GM21717 (cell line): ENCODE data around the gene FAM76A.
"Not testable (repeated sequence)": the region's sequence is repeated elsewhere in the genome, so short reads cannot be mapped to it uniquely, and the experiment has no call there.

ENCODE experiments used
- ATAC-seq: cut with Tn5 transposase; IDR thresholded peaks from one replicate; pipeline ENCODE4 v1.9.1; 2021; ENCODE audit warnings: mild to moderate bottlenecking, moderate library complexity; ENCODE audit not compliant: unreplicated experiment

FAM76A gene

GRCh38 chr1:27774654-27775053, 48.9 kb downstream of the FAM76A start:
- no peak for ATAC-seq

DNA sequence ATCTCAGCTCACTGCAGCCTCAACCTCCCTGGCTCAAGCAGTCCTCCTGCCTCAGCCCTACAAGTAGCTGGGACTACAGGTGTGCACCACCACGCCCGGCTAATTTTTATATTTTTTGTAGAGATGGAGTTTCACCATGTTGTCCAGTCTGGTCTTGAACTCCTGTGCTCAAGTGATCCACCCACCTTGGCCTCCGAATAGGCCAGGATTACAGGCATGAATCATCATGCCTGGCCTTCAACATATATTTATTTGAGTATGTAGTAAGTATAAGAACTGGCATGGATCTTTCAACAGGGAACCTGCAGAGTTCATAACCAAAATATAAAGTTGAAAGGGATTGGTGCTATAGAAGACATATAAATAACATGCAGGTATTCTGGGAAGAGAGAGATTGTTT, 49.6 kb downstream of the FAM76A start:
- ATAC-seq, result not testable (repeated sequence)

GRCh38 chr1:27776276-27776675, 50.5 kb downstream of the FAM76A start:
- not testable (repeated sequence) for ATAC-seq

- ATAC-seq, result no peak
Observed at GRCh38 chr1:27778056-27778455, 52.3 kb downstream of the FAM76A start.

GRCh38 chr1:27779122-27779521, 53.4 kb downstream of the FAM76A start:
- ATAC-seq, result no peak

DNA sequence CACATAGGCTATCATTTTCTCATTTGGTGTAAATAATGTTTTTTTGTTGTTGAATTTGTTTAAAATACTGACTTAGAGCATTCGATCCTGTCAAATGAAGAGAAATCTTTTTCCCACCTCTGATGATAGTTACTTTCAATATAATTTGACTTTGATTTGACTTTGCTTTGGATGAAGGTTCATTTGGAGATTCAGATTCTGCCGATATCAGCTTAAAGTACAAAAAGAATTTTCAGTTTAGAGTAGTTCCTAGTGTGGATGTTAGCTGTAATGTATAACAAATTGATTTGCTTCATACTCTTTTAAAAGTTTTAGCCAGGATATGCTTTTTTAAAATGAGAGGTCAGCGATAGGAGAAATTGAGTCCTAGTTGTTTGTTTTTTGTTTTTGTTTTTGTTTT, 57.2 kb downstream of the FAM76A start:
- no peak for ATAC-seq

GRCh38 chr1:27784700-27785099, 58.9 kb downstream of the FAM76A start:
- ATAC-seq, result no peak

GRCh38 chr1:27785781-27786455, 60.2 kb downstream of the FAM76A start:
- ATAC-seq, result no peak

- ATAC-seq, result no peak
Observed at GRCh38 chr1:27787895-27788294, 62.1 kb downstream of the FAM76A start.

- no peak for ATAC-seq
Observed at GRCh38 chr1:27789540-27790041, 63.8 kb downstream of the FAM76A start.

GRCh38 chr1:27790270-27790669, 64.5 kb downstream of the FAM76A start:
- ATAC-seq, result not testable (repeated sequence)

DNA sequence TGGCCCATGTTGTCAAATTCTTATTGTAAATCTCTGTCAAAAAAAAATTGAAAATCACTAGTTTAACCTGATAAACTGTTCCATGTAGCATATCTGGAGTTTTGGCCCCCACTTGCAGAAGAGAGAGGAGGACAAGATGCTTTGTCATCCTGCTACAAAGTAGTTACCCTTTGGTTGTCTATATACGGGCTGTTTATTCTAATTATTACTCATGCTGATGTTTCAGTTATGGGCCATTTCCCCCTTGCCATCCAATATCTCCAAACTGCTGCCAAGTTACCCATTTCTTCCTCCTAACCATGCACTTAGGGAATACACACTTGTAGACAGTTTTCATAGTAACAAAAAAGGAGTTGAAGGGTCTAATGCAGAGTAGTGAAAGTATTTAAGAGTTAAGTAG, 69.8 kb downstream of the FAM76A start:
- ATAC-seq, result no peak

- ATAC-seq, result no peak
Observed at GRCh38 chr1:27804791-27805190, 79.0 kb downstream of the FAM76A start.

GRCh38 chr1:27806758-27807157, 81.0 kb downstream of the FAM76A start:
- no peak for ATAC-seq

- ATAC-seq, result no peak
Observed at GRCh38 chr1:27807385-27807784, 81.6 kb downstream of the FAM76A start.

DNA sequence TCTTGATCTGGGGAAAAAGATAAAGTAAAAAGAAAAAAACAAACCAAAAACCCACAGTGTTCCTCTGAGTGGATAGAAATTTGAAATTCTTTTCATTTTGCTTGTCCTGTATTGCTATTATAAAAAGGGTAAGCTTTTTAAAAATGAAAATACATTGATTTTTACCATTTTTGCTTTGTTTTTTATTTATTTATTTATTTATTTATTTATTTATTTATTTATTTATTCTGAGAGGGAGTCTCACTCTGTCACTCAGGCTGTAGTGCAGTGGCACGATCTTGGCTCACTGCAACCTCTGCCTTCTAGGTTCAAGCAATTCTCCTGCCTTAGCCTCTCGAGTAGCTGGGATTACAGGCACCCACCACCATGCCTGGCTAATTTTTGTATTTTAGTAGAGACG, 82.4 kb downstream of the FAM76A start:
- ATAC-seq, result not testable (repeated sequence)

DNA sequence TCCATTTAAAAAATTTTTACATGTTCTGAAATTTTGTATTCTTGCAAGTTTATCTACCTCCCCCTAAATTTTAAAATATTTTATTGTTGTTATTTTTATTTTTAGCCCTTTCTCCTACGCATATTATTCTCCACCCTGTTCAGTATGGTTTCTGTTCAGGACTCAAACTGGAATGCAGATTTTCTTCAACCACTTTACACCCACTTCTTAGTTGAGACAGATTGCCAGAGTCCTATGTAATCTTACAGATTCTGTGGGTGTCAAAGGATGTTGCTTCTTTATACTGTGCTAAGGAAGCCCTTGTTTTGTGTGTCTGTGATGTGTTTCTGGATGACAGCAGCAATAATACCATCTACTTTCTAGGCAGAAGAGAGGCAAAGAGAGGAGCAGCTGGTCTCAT, 84.1 kb downstream of the FAM76A start:
- no peak for ATAC-seq

- no peak for ATAC-seq
Observed at GRCh38 chr1:27811741-27812500, 86.2 kb downstream of the FAM76A start.
